ENCODE measurements around the gene TTC33.

- TF ChIP-seq YY1 (IDR thresholded peaks at IDR 0.05; ENCODE audit: insufficient read depth, insufficient read length) = no peak
- no peak for TF ChIP-seq ZNF274 (IDR thresholded peaks at IDR 0.05; ENCODE audit: low read depth, low read length)
- no peak for TF ChIP-seq SUZ12 (IDR thresholded peaks at IDR 0.05; ENCODE audit: extremely low read depth, insufficient read depth, insufficient read length)
Observed at GRCh38 chr5:40755407-40756365, at the start of gene TTC33.

Data from NT2/D1 (cell line).